ENCODE measurements around the gene DUSP2.

The DUSP2 gene

DNA sequence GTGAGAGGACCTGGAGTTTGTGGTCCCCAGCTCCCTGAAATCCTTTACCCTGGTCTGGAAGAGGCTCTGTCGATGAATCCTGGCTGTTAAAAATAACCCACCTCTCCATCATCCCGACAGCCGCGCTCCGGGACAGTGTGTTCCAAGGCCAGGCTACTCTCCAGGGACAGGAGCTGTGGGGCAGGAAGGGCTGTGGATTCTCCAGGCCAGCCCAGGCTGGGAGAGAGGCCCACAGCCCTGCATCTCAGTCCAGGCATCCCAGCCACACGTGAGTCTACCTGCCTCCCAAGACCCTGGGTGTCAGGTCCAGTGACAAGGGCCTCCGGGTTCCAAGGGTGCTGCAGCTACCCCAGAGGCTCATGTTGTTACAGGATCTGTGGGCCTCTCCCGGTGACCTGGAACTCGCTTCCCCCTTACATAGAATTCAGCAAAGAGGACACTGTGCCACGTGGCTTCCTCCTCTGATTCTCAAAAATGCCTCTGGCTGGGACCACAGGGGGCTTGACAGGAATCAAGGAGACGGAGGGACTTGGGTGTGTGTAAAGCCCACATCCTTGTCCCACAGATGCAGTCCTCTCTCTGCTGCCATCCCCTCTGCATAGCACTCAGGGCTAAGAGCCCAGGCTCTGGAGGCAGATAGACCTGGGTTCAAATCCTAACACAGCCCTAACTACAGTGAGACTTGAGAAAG lies 46.2 kb downstream of the DUSP2 start:
- DNase-seq: no peak

DNA sequence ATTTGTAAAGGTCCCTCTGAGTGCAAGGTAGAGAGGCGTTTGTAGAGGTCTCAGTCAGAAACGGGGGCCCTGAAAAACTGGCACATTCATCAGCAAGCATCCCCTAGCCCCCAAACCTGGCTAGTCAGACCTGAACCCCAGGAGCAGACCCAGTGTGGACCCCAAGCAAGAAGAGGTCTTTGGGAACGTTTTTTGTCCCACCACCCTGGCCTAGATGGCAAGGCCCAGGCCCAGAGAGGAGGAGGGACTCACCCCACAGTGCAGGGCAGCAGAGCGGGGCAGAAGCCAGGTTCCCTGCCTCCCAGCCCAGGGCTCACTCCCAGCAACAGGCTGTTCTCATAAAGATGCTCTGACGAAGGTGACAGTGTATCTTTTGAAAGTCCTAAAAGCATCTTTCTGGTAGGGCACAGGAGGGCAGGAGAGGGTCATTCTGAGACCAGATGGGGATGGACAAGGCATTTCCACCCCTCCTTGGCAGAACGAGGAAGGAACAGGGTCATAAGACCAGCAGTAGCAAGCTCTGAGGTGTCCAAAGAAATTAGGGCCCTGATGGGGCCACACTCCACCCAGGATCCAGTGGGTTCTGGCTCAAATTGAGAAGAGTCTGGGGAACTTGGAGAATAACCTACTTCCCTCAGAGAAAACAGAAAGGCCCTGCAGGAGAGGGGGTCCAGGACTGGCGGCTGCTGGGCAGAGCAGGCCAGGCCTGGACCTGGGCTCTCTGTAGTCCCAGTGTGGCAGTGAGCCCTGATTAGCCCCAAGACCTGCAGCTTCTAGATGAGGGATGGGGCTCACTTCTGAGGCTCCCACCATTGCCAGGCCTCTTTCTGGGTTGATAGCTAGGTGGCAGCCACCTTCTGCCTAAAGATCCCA lies 47.1 kb downstream of the DUSP2 start:
- no peak for DNase-seq

GRCh38 chr2:96097441-96097840 lies 47.8 kb downstream of the DUSP2 start:
- DNase-seq: no peak

DNA sequence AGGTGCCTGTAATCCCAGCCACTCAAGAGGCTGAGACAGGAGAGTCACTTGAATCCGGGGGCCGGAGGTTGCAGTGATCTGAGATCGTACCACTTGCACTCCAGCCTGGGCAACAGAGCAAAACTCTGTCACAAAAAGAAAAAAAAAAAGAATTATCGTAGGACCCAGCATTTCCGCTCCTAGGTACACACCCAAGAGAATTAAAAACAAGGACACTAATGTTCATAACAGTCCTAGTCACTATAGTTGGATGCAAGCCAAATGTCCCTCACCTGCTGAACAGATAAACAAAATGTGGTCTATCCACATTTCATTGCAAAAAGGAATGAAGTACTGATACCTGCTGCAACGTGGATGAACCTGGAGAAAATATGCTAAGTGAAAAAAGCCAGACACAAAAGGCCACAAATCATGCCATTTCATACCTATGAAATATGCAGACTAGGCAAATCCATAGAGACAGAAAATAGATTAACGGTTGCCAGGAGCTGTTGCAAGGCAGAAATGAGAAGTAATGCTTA lies 50.1 kb downstream of the DUSP2 start:
- DNase-seq: peak; percentile 41

DNA sequence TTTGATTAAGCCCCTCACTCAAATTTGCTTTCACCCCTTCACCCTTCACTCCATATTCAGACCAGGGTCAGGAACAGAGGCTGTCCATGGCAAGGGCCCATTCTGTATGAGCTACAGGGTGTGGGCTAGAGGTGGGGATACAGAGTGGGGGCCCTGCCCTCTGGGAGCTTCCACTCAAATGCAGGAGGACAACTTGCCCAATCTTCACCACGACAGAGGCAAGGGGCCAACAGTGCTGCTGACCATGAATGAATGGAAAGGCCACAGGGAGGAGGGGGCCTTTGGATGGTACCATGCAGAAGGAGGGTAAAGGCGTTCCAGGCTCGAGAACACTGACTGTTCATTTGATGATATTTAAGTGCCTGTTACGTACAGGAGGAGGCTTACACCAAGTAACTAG lies 51.7 kb downstream of the DUSP2 start:
- no peak for DNase-seq

Data from NCI-H345 (cell line).